B cell (primary cell): Measurements from ENCODE around the gene TNFRSF13B. TPM values are rescaled to one million over a fixed set of nuclear protein-coding genes. Genes with fewer than 3 reads are reported as not detected.

ENCODE experiments used
- ATAC-seq: fragments of 200-7000 bp; cut with Tn5 transposase; one replicate; pipeline ENCODE4 v1.10.0; 2021; ENCODE audit warnings: low read depth, mild to moderate bottlenecking, moderate number of reproducible peaks, moderate library complexity
- CTCF ChIA-PET: fragments of 350-600 bp; sonication (Branson Sonifier 250); formaldehyde crosslinking; loops from one replicate; lab custom pipeline; 2021; ENCODE audit warnings: antibody characterized with exemption, inconsistent platforms; lab: Charles Lee
- POLR2A ChIA-PET: fragments of 350-600 bp; sonication (Branson Sonifier 250); formaldehyde crosslinking; loops from one replicate; lab custom pipeline; 2021; ENCODE audit warnings: antibody characterized with exemption; lab: Charles Lee
- DNase-seq: peaks from one replicate; pipeline ENCODE4 v3.0.0; 2013
- H2AFZ ChIP-seq: 2 replicates; pipeline ENCODE4 v1.6.1; 2012; ENCODE audit warnings: mild to moderate bottlenecking, low read depth, low read length; ENCODE audit not compliant: insufficient read depth, poor library complexity, severe bottlenecking
- H3K27ac ChIP-seq, 2 donors: 1 replicate in 1 of 2; 2 replicates in 1 of 2; pipeline ENCODE4 v1.5.1; 2012 to 2013; ENCODE audit warnings: low read length in 2 of 2, mild to moderate bottlenecking in 2 of 2, moderate library complexity in 1 of 2
- H3K27me3 ChIP-seq, 4 experiments: fragments of 200-600 bp in 1 of 4; sonication (generic) in 1 of 4; replicated peaks in 1 of 4; 1 replicate in 2 of 4; 2 replicates in 2 of 4; pipeline versions ENCODE4 v1.6.1 to v1.7.0; 2013 to 2016; ENCODE audit warnings: low read length in 3 of 4, mild to moderate bottlenecking in 2 of 4, mixed read lengths in 1 of 4, moderate library complexity in 1 of 4; ENCODE audit not compliant: insufficient read depth in 4 of 4, control insufficient read depth in 3 of 4; ENCODE audit errors: control extremely low read depth in 1 of 4
- H3K36me3 ChIP-seq, 2 experiments: replicated peaks in 1 of 2; 1 replicate in 1 of 2; 2 replicates in 1 of 2; pipeline versions ENCODE4 v1.6.1 to v1.7.1; 2013; ENCODE audit warnings: low read length in 1 of 2; ENCODE audit not compliant: insufficient read depth in 2 of 2, control insufficient read depth in 1 of 2; ENCODE audit errors: control extremely low read depth in 1 of 2, extremely low read depth in 1 of 2
- H3K4me1 ChIP-seq, 2 donors: fragments of 200-600 bp in 1 of 2; sonication (generic) in 1 of 2; 1 replicate in 1 of 2; 2 replicates in 1 of 2; pipeline versions ENCODE4 v1.5.1 to v1.6.1; 2013 to 2017; ENCODE audit warnings: low read length in 2 of 2; ENCODE audit not compliant: control insufficient read depth in 2 of 2, insufficient read depth in 2 of 2
- H3K4me2 ChIP-seq: replicated peaks from 2 replicates; pipeline ENCODE3; 2012; ENCODE audit warnings: mild to moderate bottlenecking, low read depth, low read length; ENCODE audit not compliant: poor library complexity, severe bottlenecking
- H3K4me3 ChIP-seq, 5 experiments: fragments of 200-600 bp in 1 of 5; sonication (generic) in 1 of 5; 1 replicate in 3 of 5; 2 replicates in 2 of 5; pipeline versions ENCODE4 v1.5.1 to v1.7.0; 2011 to 2016; ENCODE audit warnings: low read length in 4 of 5, mild to moderate bottlenecking in 4 of 5, low read depth in 2 of 5, control low read depth in 1 of 5, moderate library complexity in 1 of 5; ENCODE audit not compliant: insufficient read depth in 1 of 5; ENCODE audit errors: control extremely low read depth in 1 of 5, extremely low read depth in 1 of 5
- H3K79me2 ChIP-seq: fragments of 200-600 bp; sonication (generic); one replicate; pipeline ENCODE4 v1.6.0; 2016; ENCODE audit warnings: low read length; ENCODE audit not compliant: control insufficient read depth, insufficient read depth
- H3K9ac ChIP-seq: fragments of 200-600 bp; sonication (generic); 2 replicates; pipeline ENCODE4 v1.6.1; 2017; ENCODE audit warnings: mild to moderate bottlenecking, low read length, moderate library complexity
- H3K9me3 ChIP-seq, 3 donors: one replicate each; pipeline versions ENCODE4 v1.6.1 to v1.7.1; 2013; ENCODE audit warnings: low read length in 2 of 3; ENCODE audit not compliant: control insufficient read depth in 2 of 3, insufficient read depth in 1 of 3; ENCODE audit errors: control extremely low read depth in 1 of 3
- H4K20me1 ChIP-seq: 2 replicates; pipeline ENCODE4 v1.6.0; 2012; ENCODE audit warnings: mild to moderate bottlenecking, low read length; ENCODE audit not compliant: insufficient read depth, control insufficient read depth, poor library complexity, severe bottlenecking
- H3K27ac Mint-ChIP-seq: one replicate; pipeline ENCODE4 v1.8.0; 2021; ENCODE audit warnings: mixed read lengths
- H3K27me3 Mint-ChIP-seq: one replicate; pipeline ENCODE4 v1.8.0; 2021; ENCODE audit warnings: mixed read lengths
- H3K4me1 Mint-ChIP-seq: one replicate; pipeline ENCODE4 v1.8.0; 2021; ENCODE audit warnings: mixed read lengths
- H3K4me3 Mint-ChIP-seq: one replicate; pipeline ENCODE4 v1.8.0; 2021; ENCODE audit warnings: mixed read lengths
- H3K9me3 Mint-ChIP-seq: one replicate; pipeline ENCODE4 v1.8.0; 2022; ENCODE audit warnings: mixed read lengths; ENCODE audit not compliant: insufficient read depth
- EZH2 ChIP-seq: IDR thresholded peaks from 2 replicates; pipeline ENCODE4 v1.6.1; 2012; ENCODE audit warnings: borderline replicate concordance, low read depth, mild to moderate bottlenecking, moderate library complexity, low read length; ENCODE audit not compliant: insufficient read depth, poor library complexity, severe bottlenecking
- WGBS: methylation state at CpG from one replicate; pipeline ENCODE4 v1.1.5; 2013; ENCODE audit warnings: missing lambda C conversion rate; ENCODE audit not compliant: insufficient coverage; 5-methylcytosine and 5-hydroxymethylcytosine counted together
- intact Hi-C: fragments of 100-400 bp; cut with micrococcal nuclease; formaldehyde crosslinking; loops from one replicate; pipeline ENCODE4 v1.10.0; 2022
- polyA plus RNA-seq: library from polyadenylated mRNA; depleted of rRNA; stranded (reverse); fragments of >200 nt; gene quantifications from 2 replicates; pipeline ENCODE4 v1.2.3, GENCODE V29; 2012
- total RNA-seq, 2 donors: library from RNA; stranded (reverse); fragments of 120-200 nt in 1 of 2; gene quantifications; 1 replicate in 1 of 2; 2 replicates in 1 of 2; pipeline versions ENCODE4 v1.2.3 to v1.2.4, GENCODE V29; 2013 to 2022
- TF ChIP-seq, protein P1 (sequence below): fragments of 200-600 bp; IDR thresholded peaks from one replicate; pipeline ENCODE4 v1.8.0; 2022; ENCODE audit warnings: antibody characterized with exemption, mild to moderate bottlenecking

TNFRSF13B gene
- total and polyA plus RNA-seq, 2 donors (not counting 1 experiment from before 2014, with no cell fraction given), result 74.5 to 219 TPM

DNA sequence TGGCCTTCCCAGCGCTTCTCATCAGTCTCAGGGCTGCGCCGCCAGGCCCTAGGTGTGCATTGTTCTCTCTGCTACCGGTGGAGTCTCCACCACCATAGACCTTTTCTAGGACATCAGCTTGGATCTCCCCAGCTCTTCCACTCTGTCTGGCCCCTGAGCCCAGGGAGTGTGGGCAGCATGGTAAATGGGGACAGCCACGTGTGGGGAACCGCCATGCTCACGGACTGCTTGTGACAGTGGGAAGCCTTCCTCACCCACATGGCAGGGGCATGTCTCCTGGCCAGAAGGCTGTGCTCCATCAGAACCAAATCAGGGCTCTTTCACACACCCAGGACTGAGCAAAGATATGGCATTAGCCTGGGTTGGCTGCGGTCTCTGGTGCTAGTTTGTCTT is 51.3 kb downstream of the TNFRSF13B start:
- Histone ChIP-seq H3K9ac (no peak overlapping the region), H2AFZ (no peak overlapping the region), H3K9me3 (no peaks in the 10 kb centered on the region), H3K79me2 (no peaks in the 10 kb centered on the region), H3K27ac (no peak overlapping the region), H3K27me3 (no peaks in the 10 kb centered on the region), H3K4me3 (no peak overlapping the region), H3K4me2 (no peak overlapping the region), H4K20me1 (no peaks in the 10 kb centered on the region), H3K36me3 (peaks cover 0 to 2% of the 10 kb centered on the region in 2 experiments), H3K4me1 (peaks cover 0 to 8% of the 10 kb centered on the region in 2 donors)
- H3K27me3 Mint-ChIP-seq, result no peaks in the 10 kb centered on the region
- peaks cover 7% of the 10 kb centered on the region for H3K4me1 Mint-ChIP-seq
- ChIA-PET CTCF (interaction anchor here (0.7 to 5.6 kb wide), 3 partner anchors 48 to 78 kb away, joined by 3 to 62 read pairs (median 3); no protein-coding TSS in a partner anchor), POLR2A (no interaction called here)
- no peak overlapping the region for H3K4me3 Mint-ChIP-seq
- no peak for TF ChIP-seq EZH2
- TF ChIP-seq, protein P1, sequence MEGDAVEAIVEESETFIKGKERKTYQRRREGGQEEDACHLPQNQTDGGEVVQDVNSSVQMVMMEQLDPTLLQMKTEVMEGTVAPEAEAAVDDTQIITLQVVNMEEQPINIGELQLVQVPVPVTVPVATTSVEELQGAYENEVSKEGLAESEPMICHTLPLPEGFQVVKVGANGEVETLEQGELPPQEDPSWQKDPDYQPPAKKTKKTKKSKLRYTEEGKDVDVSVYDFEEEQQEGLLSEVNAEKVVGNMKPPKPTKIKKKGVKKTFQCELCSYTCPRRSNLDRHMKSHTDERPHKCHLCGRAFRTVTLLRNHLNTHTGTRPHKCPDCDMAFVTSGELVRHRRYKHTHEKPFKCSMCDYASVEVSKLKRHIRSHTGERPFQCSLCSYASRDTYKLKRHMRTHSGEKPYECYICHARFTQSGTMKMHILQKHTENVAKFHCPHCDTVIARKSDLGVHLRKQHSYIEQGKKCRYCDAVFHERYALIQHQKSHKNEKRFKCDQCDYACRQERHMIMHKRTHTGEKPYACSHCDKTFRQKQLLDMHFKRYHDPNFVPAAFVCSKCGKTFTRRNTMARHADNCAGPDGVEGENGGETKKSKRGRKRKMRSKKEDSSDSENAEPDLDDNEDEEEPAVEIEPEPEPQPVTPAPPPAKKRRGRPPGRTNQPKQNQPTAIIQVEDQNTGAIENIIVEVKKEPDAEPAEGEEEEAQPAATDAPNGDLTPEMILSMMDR, result no peak
- H3K27ac Mint-ChIP-seq, result no peak overlapping the region
- no peaks in the 10 kb centered on the region for H3K9me3 Mint-ChIP-seq
- intact Hi-C loops, result no loop called here
- WGBS, result 94% methylated on average over 4 of the region's 8 CpGs
- DNase-seq (no peak), ATAC-seq (no peak)

DNA sequence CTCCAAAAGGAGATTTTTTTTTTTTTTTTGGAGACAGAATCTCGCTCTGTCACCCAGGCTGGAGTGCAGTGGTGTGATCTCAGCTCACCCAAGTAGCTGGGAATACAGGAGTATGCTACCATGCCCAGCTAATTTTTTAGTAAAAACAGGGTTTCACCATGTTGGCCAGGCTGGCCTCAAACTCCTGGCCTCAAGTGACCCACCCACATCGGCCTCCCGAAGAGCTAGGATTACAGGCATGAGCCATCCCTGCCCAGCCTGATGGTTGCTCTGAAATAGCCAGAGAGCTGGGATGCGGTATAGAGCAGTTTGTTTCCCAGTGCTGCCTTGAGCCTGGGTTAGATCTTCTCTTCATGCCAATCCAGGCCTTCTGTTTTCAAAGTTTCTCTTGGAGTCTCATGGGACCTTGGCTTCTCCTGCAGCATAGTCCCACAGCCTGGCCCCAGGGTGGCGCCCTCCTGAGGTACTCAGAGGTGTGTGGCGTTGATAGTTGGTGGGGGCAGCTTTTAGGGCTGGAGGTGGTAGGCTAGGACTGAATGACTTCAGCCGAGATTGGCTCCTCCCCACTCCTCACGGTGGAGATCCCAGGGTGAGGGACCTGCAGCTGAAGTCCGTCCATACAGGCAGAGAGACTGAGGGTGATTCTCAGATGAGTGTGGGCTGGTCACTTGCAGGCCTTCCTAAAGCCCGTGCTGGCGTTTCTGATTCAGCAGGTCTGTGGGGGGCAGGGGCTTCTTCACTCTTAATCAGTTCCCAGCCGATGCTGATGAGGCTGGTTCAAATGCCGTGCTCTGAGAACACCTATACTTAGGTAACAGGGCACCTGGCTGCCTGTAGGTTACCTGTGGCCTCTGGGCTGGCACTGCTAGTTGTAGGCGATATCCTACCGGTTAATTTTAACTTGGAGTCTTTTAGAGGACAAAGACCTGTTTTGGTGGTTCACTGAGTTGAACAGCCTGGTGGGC is 52.0 kb downstream of the TNFRSF13B start:
- intact Hi-C loops, result no loop called here
- peaks cover 0 to 2% of the 10 kb centered on the region in 2 experiments for H3K36me3 ChIP-seq
- 96% methylated on average over 12 of the region's 15 CpGs for WGBS
- ATAC-seq, result no peak
- no peak overlapping the region for H3K4me2 ChIP-seq
- ChIA-PET POLR2A (interaction anchor here (0.7 kb wide), 1 partner anchor 281 kb away, joined by 5 read pairs; no protein-coding TSS in a partner anchor), CTCF (interaction anchor here (0.7 to 5.6 kb wide), 7 partner anchors 55 to 264 kb away, joined by 3 to 62 read pairs (median 4); no protein-coding TSS in a partner anchor)
- no peaks in the 10 kb centered on the region for H4K20me1 ChIP-seq
- no peaks in the 10 kb centered on the region for H3K27me3 ChIP-seq
- no peaks in the 10 kb centered on the region for H3K79me2 ChIP-seq
- Mint-ChIP-seq H3K4me1 (peaks cover 9% of the 10 kb centered on the region), H3K9me3 (no peaks in the 10 kb centered on the region), H3K27me3 (no peaks in the 10 kb centered on the region), H3K4me3 (no peak overlapping the region), H3K27ac (no peak overlapping the region)
- H3K27ac ChIP-seq, result no peak overlapping the region
- no peak overlapping the region for H2AFZ ChIP-seq
- DNase-seq, result no peak
- H3K4me1 ChIP-seq, result peaks cover 0 to 8% of the 10 kb centered on the region in 2 donors
- H3K4me3 ChIP-seq, result no peak overlapping the region
- H3K9ac ChIP-seq, result no peak overlapping the region
- no peaks in the 10 kb centered on the region for H3K9me3 ChIP-seq
- TF ChIP-seq, protein P1, result no peak
- no peak for TF ChIP-seq EZH2
